Hepatocyte (in vitro differentiated cells): ENCODE results near the gene MAS1L.
"Not testable (repeated sequence)": the region's sequence is repeated elsewhere in the genome, so short reads cannot be mapped to it uniquely, and the experiment has no call there.

Source experiments
- EZH2 ChIP-seq: fragments of 200-600 bp; sonication (generic); IDR thresholded peaks from 2 replicates; pipeline ENCODE4 v1.6.1; 2016; ENCODE audit warnings: antibody characterized with exemption, mild to moderate bottlenecking, borderline replicate concordance
- EZH2phosphoT487 ChIP-seq: fragments of 200-600 bp; sonication (generic); IDR thresholded peaks from one replicate; pipeline ENCODE4 v1.6.1; 2018; ENCODE audit warnings: antibody characterized with exemption, mild to moderate bottlenecking, low read depth, moderate library complexity; ENCODE audit not compliant: unreplicated experiment, severe bottlenecking
- TF ChIP-seq, protein P1 (sequence below): fragments of 200-600 bp; sonication (generic); IDR thresholded peaks from 2 replicates; pipeline ENCODE4 v1.5.1; 2016; ENCODE audit warnings: antibody characterized with exemption, mild to moderate bottlenecking; ENCODE audit not compliant: poor library complexity

DNA sequence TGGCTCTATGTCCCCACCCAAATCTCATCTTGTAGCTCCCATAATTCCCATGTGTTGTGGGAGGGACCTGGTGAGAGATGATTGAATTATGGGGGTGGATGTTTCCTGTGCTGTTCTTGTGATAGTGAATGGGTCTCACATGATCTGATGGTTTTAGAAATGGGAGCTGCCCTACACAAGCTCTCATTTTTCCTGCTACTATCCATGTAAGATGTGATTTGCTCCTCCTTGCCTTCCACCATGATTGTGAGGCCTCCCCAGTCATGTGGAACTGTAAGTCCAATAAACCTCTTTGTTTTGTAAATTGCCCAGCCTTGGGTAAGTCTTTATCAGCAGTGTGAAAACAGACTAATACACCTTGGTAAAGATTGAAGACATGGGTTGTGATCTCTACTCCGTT, 43.7 kb downstream of the MAS1L start:
- TF ChIP-seq, protein P1, sequence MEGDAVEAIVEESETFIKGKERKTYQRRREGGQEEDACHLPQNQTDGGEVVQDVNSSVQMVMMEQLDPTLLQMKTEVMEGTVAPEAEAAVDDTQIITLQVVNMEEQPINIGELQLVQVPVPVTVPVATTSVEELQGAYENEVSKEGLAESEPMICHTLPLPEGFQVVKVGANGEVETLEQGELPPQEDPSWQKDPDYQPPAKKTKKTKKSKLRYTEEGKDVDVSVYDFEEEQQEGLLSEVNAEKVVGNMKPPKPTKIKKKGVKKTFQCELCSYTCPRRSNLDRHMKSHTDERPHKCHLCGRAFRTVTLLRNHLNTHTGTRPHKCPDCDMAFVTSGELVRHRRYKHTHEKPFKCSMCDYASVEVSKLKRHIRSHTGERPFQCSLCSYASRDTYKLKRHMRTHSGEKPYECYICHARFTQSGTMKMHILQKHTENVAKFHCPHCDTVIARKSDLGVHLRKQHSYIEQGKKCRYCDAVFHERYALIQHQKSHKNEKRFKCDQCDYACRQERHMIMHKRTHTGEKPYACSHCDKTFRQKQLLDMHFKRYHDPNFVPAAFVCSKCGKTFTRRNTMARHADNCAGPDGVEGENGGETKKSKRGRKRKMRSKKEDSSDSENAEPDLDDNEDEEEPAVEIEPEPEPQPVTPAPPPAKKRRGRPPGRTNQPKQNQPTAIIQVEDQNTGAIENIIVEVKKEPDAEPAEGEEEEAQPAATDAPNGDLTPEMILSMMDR: not testable (repeated sequence)
- TF ChIP-seq EZH2, EZH2phosphoT487: not testable (repeated sequence)
